Inferior parietal cortex (tissue), 1 donor: Measurements from ENCODE around the gene MAGEE1.

Source experiments
- DNase-seq: peaks from one replicate; pipeline ENCODE4 v3.0.0-alpha.2; 2016; ENCODE audit errors: extremely low spot score

Gene MAGEE1

GRCh38 chrX:76427560-76428242, at the start of gene MAGEE1:
MAGEE1 (plus strand) TSS chrX:76427710; CDS start chrX:76427931, 221 bp downstream.
- peak; percentile 76 for DNase-seq

- no peak for DNase-seq
Measured at GRCh38 chrX:76398970-76399369, 28.5 kb upstream of the MAGEE1 start.

GRCh38 chrX:76407795-76408194, 19.7 kb upstream of the MAGEE1 start:
- DNase-seq, result no peak

- DNase-seq, result no peak
Measured at GRCh38 chrX:76420237-76420636, 7.3 kb upstream of the MAGEE1 start.

GRCh38 chrX:76428243-76429130, 977 bp downstream of the MAGEE1 start:
- DNase-seq, result no peak

- no peak for DNase-seq
Measured at GRCh38 chrX:76433219-76433618, 5.7 kb downstream of the MAGEE1 start.

- DNase-seq, result no peak
Measured at GRCh38 chrX:76434103-76434741, 6.7 kb downstream of the MAGEE1 start.

GRCh38 chrX:76439188-76439587, 11.7 kb downstream of the MAGEE1 start:
- DNase-seq, result no peak

- DNase-seq, result no peak
Measured at GRCh38 chrX:76453737-76454406, 26.4 kb downstream of the MAGEE1 start.

GRCh38 chrX:76454456-76454927, 27.0 kb downstream of the MAGEE1 start:
- peak; percentile 15 for DNase-seq

- DNase-seq, result no peak
Measured at GRCh38 chrX:76477353-76477752, 49.8 kb downstream of the MAGEE1 start.
